Transverse colon (tissue), 4 donors: ENCODE measurements around the gene KRT33A. TPM values are rescaled to one million over a fixed set of nuclear protein-coding genes. Genes with fewer than 3 reads are reported as not detected.
"Not testable (repeated sequence)": the region's sequence is repeated elsewhere in the genome, so short reads cannot be mapped to it uniquely, and the experiment has no call there.

Source experiments
- DNase-seq: peaks from one replicate; pipeline ENCODE4 v3.0.0-alpha.2; 2019
- H3K27ac ChIP-seq, 4 donors: fragments of 200-600 bp; sonication (generic); 2 replicates each; pipeline ENCODE4 v1.5.1; 2016 to 2018; ENCODE audit warnings: inconsistent platforms in 4 of 4
- H3K27me3 ChIP-seq: fragments of 200-600 bp; sonication (generic); 2 replicates; pipeline ENCODE4 v1.5.1; 2017; ENCODE audit warnings: inconsistent platforms
- H3K36me3 ChIP-seq, 4 donors: fragments of 200-600 bp; sonication (generic); 2 replicates each; pipeline ENCODE4 v1.5.1; 2017 to 2019; ENCODE audit warnings: inconsistent platforms in 4 of 4
- H3K4me1 ChIP-seq, 4 donors: fragments of 200-600 bp; sonication (generic); 2 replicates each; pipeline ENCODE4 v1.5.1; 2017 to 2020; ENCODE audit warnings: inconsistent platforms in 4 of 4
- H3K4me3 ChIP-seq, 4 donors: fragments of 200-600 bp; sonication (generic); 1 replicate in 1 of 4; 2 replicates in 3 of 4; pipeline versions ENCODE4 v1.5.1 to v1.6.1; 2017 to 2019; ENCODE audit warnings: inconsistent platforms in 4 of 4
- H3K9me3 ChIP-seq, 2 donors: fragments of 200-600 bp; sonication (generic); 2 replicates each; pipeline ENCODE4 v1.5.1; 2017 to 2019; ENCODE audit warnings: inconsistent platforms in 2 of 2
- CTCF ChIP-seq, 5 experiments: fragments of 200-600 bp in 3 of 5; fragments of 450-650 bp in 2 of 5; sonication (generic) in 3 of 5; IDR thresholded peaks; 1 replicate in 2 of 5; 2 replicates in 3 of 5; pipeline ENCODE4 v1.5.1; 2016 to 2017; ENCODE audit warnings: antibody characterized with exemption in 5 of 5, inconsistent platforms in 3 of 5, mild to moderate bottlenecking in 2 of 5, moderate library complexity in 1 of 5
- EP300 ChIP-seq: sonication (generic); formaldehyde crosslinking; IDR thresholded peaks from one replicate; pipeline ENCODE4 v1.6.1; 2017; ENCODE audit warnings: antibody characterized with exemption, low read depth
- POLR2A ChIP-seq: fragments of 450-650 bp; IDR thresholded peaks from one replicate; pipeline ENCODE4 v1.6.1; 2016; ENCODE audit warnings: antibody characterized with exemption, mild to moderate bottlenecking, moderate library complexity
- POLR2AphosphoS5 ChIP-seq, 3 donors: sonication (generic); formaldehyde crosslinking; IDR thresholded peaks; one replicate each; pipeline ENCODE4 v1.6.1; 2016; ENCODE audit warnings: antibody characterized with exemption in 3 of 3
- WGBS, 2 donors: methylation state at CpG; one replicate each; pipeline ENCODE4 v1.1.5; 2018; ENCODE audit warnings: low coverage in 1 of 2; 5-methylcytosine and 5-hydroxymethylcytosine counted together
- in situ Hi-C, 4 donors: fragments of 200-750 bp; cut with MboI; loops; one replicate each; pipeline versions ENCODE4 v1.15.0 to v1.15.1; 2017; ENCODE audit warnings: low sequenced_read_pairs in 3 of 4, low pct_ligation_motif_present in 1 of 4, low pct_unique_long_range_greater_than_20kb in 1 of 4
- intact Hi-C: fragments of 100-400 bp; cut with DNase I; formaldehyde crosslinking; loops from one replicate; pipeline ENCODE4 v1.15.1; 2023; ENCODE audit warnings: low total_unique reads
- total RNA-seq, 4 donors: library from RNA; depleted of rRNA; stranded (reverse); fragments of >200 nt; gene quantifications; one replicate each; pipeline ENCODE4 v1.1.0, GENCODE V29; 2016

Gene KRT33A
- total RNA-seq: not detected

GRCh38 chr17:41350381-41350878 lies at the start of gene KRT33A:
Gene KRT33A, minus strand, starts transcription at chr17:41350828. Its CDS starts 61 bp downstream, at chr17:41350767.
- H3K27ac ChIP-seq, H3K4me3 ChIP-seq, H3K4me1 ChIP-seq, intact Hi-C loops, H3K36me3 ChIP-seq, DNase-seq, H3K9me3 ChIP-seq: not testable (repeated sequence)
- 87 to 88% methylated on average over 3 to 16 of the region's 16 CpGs for WGBS, 2 donors
- peaks cover 14% of the 10 kb centered on the region for H3K27me3 ChIP-seq
- in situ Hi-C loops: loop anchor here in 1 of 4 donors (25.0 kb wide), 1 partner anchor 88 kb away; the partner anchor contains the start of genes KRTAP9-6 and KRTAP9-9

- 82% methylated on average over 16 of the region's 16 CpGs; no CpG with 5 or more reads in 1 of the 2 donors for WGBS, 2 donors
- no peak for DNase-seq
- H3K4me1 ChIP-seq: no peaks in the 10 kb centered on the region
- H3K9me3 ChIP-seq: no peaks in the 10 kb centered on the region
- intact Hi-C loops: no loop called here
- H3K27ac ChIP-seq: no peak within 1 kb of the TSS
- no peaks in the 10 kb centered on the region for H3K36me3 ChIP-seq
- no peak within 1 kb of the TSS for H3K4me3 ChIP-seq
- peaks cover 5% of the 10 kb centered on the region for H3K27me3 ChIP-seq
- TF ChIP-seq POLR2A (no peak), CTCF (IDR thresholded peaks at IDR 0.05) (no peak)
- in situ Hi-C loops: no loop called here
Measured at GRCh38 chr17:41396996-41397660, 46.5 kb upstream of the KRT33A start, which contains the start of gene KRT31. Gene KRT31, minus strand, starts transcription at chr17:41397608. Its CDS starts 69 bp downstream, at chr17:41397539.

- no peak overlapping the region for H3K4me3 ChIP-seq
- no peak for DNase-seq
- H3K36me3 ChIP-seq: no peaks in the 10 kb centered on the region
- no peaks in the 10 kb centered on the region for H3K9me3 ChIP-seq
- H3K27ac ChIP-seq: no peak overlapping the region
- no peak for TF ChIP-seq CTCF (IDR thresholded peaks at IDR 0.05)
- no peak for TF ChIP-seq POLR2AphosphoS5 (IDR thresholded peaks at IDR 0.05)
- TF ChIP-seq POLR2A: no peak
- no peak for TF ChIP-seq EP300
- no peaks in the 10 kb centered on the region for H3K4me1 ChIP-seq
- intact Hi-C loops: no loop called here
- WGBS, 2 donors: 91 to 96% methylated on average over 4 to 7 of the region's 7 CpGs
- peaks cover 5% of the 10 kb centered on the region for H3K27me3 ChIP-seq
- in situ Hi-C loops: no loop called here
Measured at GRCh38 chr17:41396340-41396739, 45.7 kb upstream of the KRT33A start.

GRCh38 chr17:41395611-41396010 lies 45.0 kb upstream of the KRT33A start:
- WGBS, 2 donors: 89% methylated on average over 1 of the region's 1 CpG; no CpG with 5 or more reads in 1 of the 2 donors
- intact Hi-C loops (no loop called here), in situ Hi-C loops (no loop called here)
- Histone ChIP-seq H3K27ac (no peak overlapping the region), H3K27me3 (peaks cover 10% of the 10 kb centered on the region), H3K9me3 (no peaks in the 10 kb centered on the region), H3K4me1 (no peaks in the 10 kb centered on the region), H3K4me3 (no peak overlapping the region), H3K36me3 (no peaks in the 10 kb centered on the region)
- TF ChIP-seq CTCF (IDR thresholded peaks at IDR 0.05): no peak
- no peak for TF ChIP-seq POLR2AphosphoS5 (IDR thresholded peaks at IDR 0.05)
- TF ChIP-seq POLR2A: no peak
- no peak for TF ChIP-seq EP300
- DNase-seq: no peak

- H3K27ac ChIP-seq, H3K4me1 ChIP-seq, H3K36me3 ChIP-seq, H3K4me3 ChIP-seq, H3K9me3 ChIP-seq, intact Hi-C loops, in situ Hi-C loops, DNase-seq: not testable (repeated sequence)
- WGBS, 2 donors: 68% methylated on average over 9 of the region's 12 CpGs; no CpG with 5 or more reads in 1 of the 2 donors
- peaks cover 15% of the 10 kb centered on the region for H3K27me3 ChIP-seq
Measured at GRCh38 chr17:41395044-41395443, 44.4 kb upstream of the KRT33A start.
